ENCODE measurements around the gene TRAPPC2L. TPM values are rescaled to one million over a fixed set of nuclear protein-coding genes. Genes with fewer than 3 reads are reported as not detected.

Gene TRAPPC2L
- total RNA-seq, 1 donor from 2014 or later, result 43.9 TPM

DNA sequence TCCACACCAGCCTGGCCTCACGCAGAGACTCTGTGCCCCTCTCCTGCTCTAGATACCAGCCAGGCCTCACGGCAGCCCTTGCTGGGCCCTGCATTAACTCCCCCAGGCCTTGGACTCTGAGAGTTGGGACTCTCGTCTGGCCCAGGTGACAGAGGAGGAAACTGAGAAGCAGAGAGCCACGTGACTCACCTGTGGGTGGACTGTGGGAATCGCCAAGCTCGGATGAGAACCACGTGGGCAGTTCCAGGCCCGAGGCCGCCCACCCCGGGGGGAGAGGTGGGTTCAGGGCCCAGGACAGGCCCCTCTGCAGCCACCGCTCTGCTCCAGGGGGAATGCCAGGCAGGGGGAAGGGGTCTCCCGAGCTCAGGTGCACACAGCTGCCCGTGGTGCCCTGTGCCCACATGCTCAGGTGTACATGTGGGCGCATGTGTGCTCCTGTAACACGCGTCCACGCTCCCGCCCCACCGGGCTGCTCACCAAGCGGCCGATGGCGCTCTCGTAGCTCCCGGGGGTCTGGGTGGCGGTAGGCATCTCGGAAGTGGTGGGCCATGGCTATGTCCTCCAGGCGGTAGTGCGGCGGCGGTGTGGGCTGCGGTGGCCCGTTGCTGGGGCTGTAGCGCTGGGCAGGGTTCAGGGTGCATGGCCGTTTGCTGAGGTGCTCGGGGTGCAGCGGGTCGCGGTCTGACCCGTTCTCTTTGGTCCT, 27.8 kb downstream of the TRAPPC2L start:
- Histone ChIP-seq H3K4me1 (peaks cover 4% of the 10 kb centered on the region), H3K27ac (no peak overlapping the region), H3K4me3 (no peak overlapping the region), H3K9me3 (no peaks in the 10 kb centered on the region), H3K36me3 (peaks cover 13% of the 10 kb centered on the region), H3K27me3 (no peaks in the 10 kb centered on the region)
- TF ChIP-seq, protein P1, sequence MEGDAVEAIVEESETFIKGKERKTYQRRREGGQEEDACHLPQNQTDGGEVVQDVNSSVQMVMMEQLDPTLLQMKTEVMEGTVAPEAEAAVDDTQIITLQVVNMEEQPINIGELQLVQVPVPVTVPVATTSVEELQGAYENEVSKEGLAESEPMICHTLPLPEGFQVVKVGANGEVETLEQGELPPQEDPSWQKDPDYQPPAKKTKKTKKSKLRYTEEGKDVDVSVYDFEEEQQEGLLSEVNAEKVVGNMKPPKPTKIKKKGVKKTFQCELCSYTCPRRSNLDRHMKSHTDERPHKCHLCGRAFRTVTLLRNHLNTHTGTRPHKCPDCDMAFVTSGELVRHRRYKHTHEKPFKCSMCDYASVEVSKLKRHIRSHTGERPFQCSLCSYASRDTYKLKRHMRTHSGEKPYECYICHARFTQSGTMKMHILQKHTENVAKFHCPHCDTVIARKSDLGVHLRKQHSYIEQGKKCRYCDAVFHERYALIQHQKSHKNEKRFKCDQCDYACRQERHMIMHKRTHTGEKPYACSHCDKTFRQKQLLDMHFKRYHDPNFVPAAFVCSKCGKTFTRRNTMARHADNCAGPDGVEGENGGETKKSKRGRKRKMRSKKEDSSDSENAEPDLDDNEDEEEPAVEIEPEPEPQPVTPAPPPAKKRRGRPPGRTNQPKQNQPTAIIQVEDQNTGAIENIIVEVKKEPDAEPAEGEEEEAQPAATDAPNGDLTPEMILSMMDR (IDR thresholded peaks at IDR 0.05), result no peak
- ATAC-seq (no peak), DNase-seq (no peak)
- intact Hi-C loops (cut with DNase I), result no loop called here

DNA sequence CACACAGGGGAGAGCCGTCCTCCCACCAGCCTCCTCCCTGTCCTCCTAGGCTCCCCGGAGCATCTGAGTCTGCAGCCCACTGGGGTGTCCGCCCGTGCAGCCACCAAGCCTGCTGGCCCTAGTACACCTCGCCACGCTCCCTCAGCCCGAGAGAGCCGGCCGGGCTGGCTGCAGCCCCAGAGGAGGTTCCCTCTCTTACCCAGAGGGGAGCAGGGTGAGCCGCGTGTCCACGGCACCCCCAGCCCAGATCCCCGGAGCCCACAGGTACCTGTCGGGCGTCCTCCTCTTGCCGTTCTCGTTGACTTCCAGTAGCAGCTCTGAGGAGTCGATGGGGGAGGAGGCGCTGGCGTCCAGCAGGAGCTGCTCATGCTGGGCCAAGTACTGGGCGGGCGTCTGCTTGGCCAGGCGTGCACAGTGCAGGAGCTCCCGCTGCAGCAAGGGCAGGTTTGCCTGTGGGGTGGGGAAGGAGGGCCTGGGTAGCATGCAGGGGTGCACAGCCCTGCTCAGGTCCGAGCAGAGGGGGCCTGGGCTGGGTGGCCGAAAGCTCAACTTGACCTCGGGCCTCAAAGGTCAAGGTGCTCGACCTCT, 28.9 kb downstream of the TRAPPC2L start:
- TF ChIP-seq, protein P1 (IDR thresholded peaks at IDR 0.05), result no peak
- Histone ChIP-seq H3K27ac (peak overlapping the region; percentile 72), H3K9me3 (no peaks in the 10 kb centered on the region), H3K4me3 (no peak overlapping the region), H3K4me1 (peaks cover 4% of the 10 kb centered on the region), H3K27me3 (no peaks in the 10 kb centered on the region), H3K36me3 (peaks cover 11% of the 10 kb centered on the region)
- intact Hi-C loops (cut with DNase I), result no loop called here
- no peak for ATAC-seq
- DNase-seq, result no peak

DNA sequence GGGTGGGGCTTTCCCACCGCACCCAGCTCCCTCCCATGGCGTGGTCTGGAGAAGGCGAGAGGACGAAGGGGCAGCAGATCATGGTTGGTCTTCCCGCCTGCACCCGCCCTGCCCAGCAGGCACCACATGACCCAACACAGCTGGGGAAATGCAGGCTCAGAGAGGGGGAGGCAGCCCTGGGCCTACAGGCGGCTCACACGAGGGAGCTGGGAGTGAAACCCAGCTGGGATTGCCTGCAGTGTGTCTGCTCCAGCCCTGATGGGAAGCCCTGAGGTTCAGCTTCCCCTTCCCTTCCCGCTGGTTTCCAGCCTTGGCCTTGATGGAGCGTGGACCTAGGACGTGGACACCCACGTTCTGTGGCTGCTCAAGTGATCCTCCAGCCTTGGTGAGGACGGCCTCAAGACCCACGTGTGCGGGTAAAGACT, 29.5 kb downstream of the TRAPPC2L start:
- peak; percentile 12 for ATAC-seq
- Histone ChIP-seq H3K36me3 (peaks cover 11% of the 10 kb centered on the region), H3K4me3 (no peak overlapping the region), H3K4me1 (peaks cover 4% of the 10 kb centered on the region), H3K9me3 (no peaks in the 10 kb centered on the region), H3K27ac (peak overlapping the region; percentile 72), H3K27me3 (no peaks in the 10 kb centered on the region)
- TF ChIP-seq, protein P1 (IDR thresholded peaks at IDR 0.05), result no peak
- intact Hi-C loops (cut with DNase I), result no loop called here
- no peak for DNase-seq

DNA sequence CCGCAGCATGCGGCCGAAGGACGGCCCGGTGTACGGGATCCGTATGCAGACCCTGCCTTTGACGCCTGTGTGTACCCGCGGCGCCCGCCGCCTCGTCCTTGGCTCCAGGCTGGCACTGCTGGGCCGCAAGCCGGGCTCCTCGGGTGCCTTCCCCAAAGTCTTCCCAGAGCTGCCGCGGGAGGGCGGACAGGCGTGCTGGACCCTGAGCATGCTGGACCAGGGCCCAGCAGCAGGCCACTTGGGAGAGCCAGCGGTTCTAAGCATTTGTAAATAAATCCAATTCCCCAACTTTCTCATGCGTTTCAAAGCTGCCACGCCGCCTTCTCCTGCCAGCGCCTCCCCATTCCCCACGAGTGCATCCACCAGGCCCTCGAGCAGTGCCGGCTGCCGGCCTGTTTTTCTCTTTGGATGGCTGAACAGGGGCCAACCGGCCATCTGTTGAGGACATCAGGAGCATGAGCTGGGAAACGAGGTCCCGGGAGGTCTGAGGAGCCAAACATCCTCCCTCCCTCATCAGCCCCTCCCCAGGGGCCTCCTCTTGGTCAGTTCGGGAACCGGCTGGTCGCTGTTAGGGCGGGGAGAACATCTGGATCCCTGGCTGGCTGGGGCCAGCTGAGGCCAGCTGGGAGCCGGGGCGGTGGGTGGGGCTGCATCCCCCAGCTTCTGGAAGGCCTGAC, 30.1 kb downstream of the TRAPPC2L start:
- DNase-seq, result peak; percentile 76

DNA sequence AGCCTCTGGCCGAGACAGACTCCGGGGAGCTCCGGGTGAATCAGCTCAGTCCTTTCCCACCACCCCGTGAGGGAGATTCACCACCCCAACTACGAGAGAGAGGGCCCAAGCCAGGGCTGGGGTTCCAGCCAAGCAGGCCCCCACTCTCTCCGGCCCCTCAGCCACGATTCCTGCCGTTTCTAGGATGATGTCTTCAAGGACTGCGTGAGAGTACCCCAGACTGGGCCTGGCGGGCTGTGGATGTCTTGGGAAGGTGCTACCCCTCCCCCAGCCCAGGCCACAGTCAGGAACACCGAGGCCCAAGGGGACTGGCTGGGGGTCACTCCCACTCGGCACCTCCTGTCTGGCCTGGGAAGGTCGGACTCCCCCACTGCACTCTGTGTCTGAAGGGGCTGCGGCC, 31.1 kb downstream of the TRAPPC2L start:
- intact Hi-C loops (cut with DNase I), result no loop called here
- no peak overlapping the region for H3K4me3 ChIP-seq
- no peaks in the 10 kb centered on the region for H3K9me3 ChIP-seq
- H3K36me3 ChIP-seq, result peaks cover 11% of the 10 kb centered on the region
- TF ChIP-seq, protein P1 (IDR thresholded peaks at IDR 0.05), result no peak
- no peak for DNase-seq
- H3K4me1 ChIP-seq, result peaks cover 4% of the 10 kb centered on the region
- ATAC-seq, result no peak
- H3K27ac ChIP-seq, result peak overlapping the region; percentile 79
- H3K27me3 ChIP-seq, result no peaks in the 10 kb centered on the region

More for the DNA sequence above, 30.1 kb downstream of the TRAPPC2L start:
- intact Hi-C loops (cut with DNase I), result no loop called here
- Histone ChIP-seq H3K9me3 (no peaks in the 10 kb centered on the region), H3K4me1 (peaks cover 4% of the 10 kb centered on the region), H3K27me3 (no peaks in the 10 kb centered on the region), H3K4me3 (no peak overlapping the region), H3K36me3 (peaks cover 11% of the 10 kb centered on the region), H3K27ac (peak overlapping the region; percentile 79)
- TF ChIP-seq, protein P1 (IDR thresholded peaks at IDR 0.05), result no peak
- ATAC-seq, result peak; percentile 50

Data from upper lobe of right lung (tissue), 1 donor.